Measurements from ENCODE around the gene GRIK2. TPM values are rescaled to one million over a fixed set of nuclear protein-coding genes. Genes with fewer than 3 reads are reported as not detected.

The GRIK2 gene
- polyA plus RNA-seq, 1 experiment, result 12.8 TPM

GRCh38 chr6:101770116-101770515 is 376.6 kb downstream of the GRIK2 start:
- no peak for TF ChIP-seq CTCF (IDR thresholded peaks at IDR 0.05; ENCODE audit: low read depth, low read length)
- ChIA-PET CTCF (no interaction called here), POLR2A (no interaction called here)
- no peaks in the 10 kb centered on the region for H3K9me3 ChIP-seq (ENCODE audit: control insufficient read depth, insufficient read depth, low read length)
- no peak overlapping the region for H3K27ac ChIP-seq (ENCODE audit: low read depth, low read length)
- no peak overlapping the region for H3K4me3 ChIP-seq (ENCODE audit: low read depth, low read length)
- H3K27me3 ChIP-seq (ENCODE audit: control insufficient read depth, insufficient read depth, low read length), result no peaks in the 10 kb centered on the region
- no peak for DNase-seq (ENCODE audit: low read depth, low spot score)

- POLR2A ChIA-PET, result no interaction called here
- CTCF ChIA-PET, result no interaction called here
- H3K4me3 ChIP-seq (ENCODE audit: low read depth, low read length), result no peak overlapping the region
- H3K27me3 ChIP-seq (ENCODE audit: control insufficient read depth, insufficient read depth, low read length), result no peaks in the 10 kb centered on the region
- no peaks in the 10 kb centered on the region for H3K9me3 ChIP-seq (ENCODE audit: control insufficient read depth, insufficient read depth, low read length)
- no peak for TF ChIP-seq CTCF (IDR thresholded peaks at IDR 0.05; ENCODE audit: low read depth, low read length)
- H3K27ac ChIP-seq (ENCODE audit: low read depth, low read length), result no peak overlapping the region
- DNase-seq (ENCODE audit: low read depth, low spot score), result no peak
Observed at GRCh38 chr6:101776919-101777350, 383.4 kb downstream of the GRIK2 start.

GRCh38 chr6:101777646-101778045 is 384.1 kb downstream of the GRIK2 start:
- no peak overlapping the region for H3K27ac ChIP-seq (ENCODE audit: low read depth, low read length)
- no peaks in the 10 kb centered on the region for H3K9me3 ChIP-seq (ENCODE audit: control insufficient read depth, insufficient read depth, low read length)
- no peak for TF ChIP-seq CTCF (IDR thresholded peaks at IDR 0.05; ENCODE audit: low read depth, low read length)
- ChIA-PET POLR2A (no interaction called here), CTCF (no interaction called here)
- no peak overlapping the region for H3K4me3 ChIP-seq (ENCODE audit: low read depth, low read length)
- no peaks in the 10 kb centered on the region for H3K27me3 ChIP-seq (ENCODE audit: control insufficient read depth, insufficient read depth, low read length)
- DNase-seq (ENCODE audit: low read depth, low spot score), result no peak

GRCh38 chr6:101779051-101779844 is 385.7 kb downstream of the GRIK2 start:
- Histone ChIP-seq H3K4me3 (ENCODE audit: low read depth, low read length) (no peak overlapping the region), H3K27me3 (ENCODE audit: control insufficient read depth, insufficient read depth, low read length) (no peaks in the 10 kb centered on the region), H3K9me3 (ENCODE audit: control insufficient read depth, insufficient read depth, low read length) (no peaks in the 10 kb centered on the region), H3K27ac (ENCODE audit: low read depth, low read length) (no peak overlapping the region)
- ChIA-PET POLR2A (interaction anchor here (1.3 kb wide), 1 partner anchor 18 kb away, joined by 3 read pairs; no protein-coding TSS in a partner anchor), CTCF (no interaction called here)
- no peak for DNase-seq (ENCODE audit: low read depth, low spot score)
- TF ChIP-seq CTCF (IDR thresholded peaks at IDR 0.05; ENCODE audit: low read depth, low read length), result no peak

- Histone ChIP-seq H3K9me3 (ENCODE audit: control insufficient read depth, insufficient read depth, low read length) (no peaks in the 10 kb centered on the region), H3K27me3 (ENCODE audit: control insufficient read depth, insufficient read depth, low read length) (no peaks in the 10 kb centered on the region), H3K4me3 (ENCODE audit: low read depth, low read length) (no peak overlapping the region), H3K27ac (ENCODE audit: low read depth, low read length) (no peak overlapping the region)
- DNase-seq (ENCODE audit: low read depth, low spot score), result no peak
- POLR2A ChIA-PET, result no interaction called here
- CTCF ChIA-PET, result interaction anchor here (0.7 kb wide), 1 partner anchor 18 kb away, joined by 4 read pairs; no protein-coding TSS in a partner anchor
- no peak for TF ChIP-seq CTCF (IDR thresholded peaks at IDR 0.05; ENCODE audit: low read depth, low read length)
Observed at GRCh38 chr6:101783287-101783686, 389.8 kb downstream of the GRIK2 start.
